Measurements from ENCODE around the gene SLC30A5. TPM values are rescaled to one million over a fixed set of nuclear protein-coding genes. Genes with fewer than 3 reads are reported as not detected.
"Not testable (repeated sequence)": the region's sequence is repeated elsewhere in the genome, so short reads cannot be mapped to it uniquely, and the experiment has no call there.

The SLC30A5 gene
- polyA plus RNA-seq, 1 donor, result 39.4 TPM

DNA sequence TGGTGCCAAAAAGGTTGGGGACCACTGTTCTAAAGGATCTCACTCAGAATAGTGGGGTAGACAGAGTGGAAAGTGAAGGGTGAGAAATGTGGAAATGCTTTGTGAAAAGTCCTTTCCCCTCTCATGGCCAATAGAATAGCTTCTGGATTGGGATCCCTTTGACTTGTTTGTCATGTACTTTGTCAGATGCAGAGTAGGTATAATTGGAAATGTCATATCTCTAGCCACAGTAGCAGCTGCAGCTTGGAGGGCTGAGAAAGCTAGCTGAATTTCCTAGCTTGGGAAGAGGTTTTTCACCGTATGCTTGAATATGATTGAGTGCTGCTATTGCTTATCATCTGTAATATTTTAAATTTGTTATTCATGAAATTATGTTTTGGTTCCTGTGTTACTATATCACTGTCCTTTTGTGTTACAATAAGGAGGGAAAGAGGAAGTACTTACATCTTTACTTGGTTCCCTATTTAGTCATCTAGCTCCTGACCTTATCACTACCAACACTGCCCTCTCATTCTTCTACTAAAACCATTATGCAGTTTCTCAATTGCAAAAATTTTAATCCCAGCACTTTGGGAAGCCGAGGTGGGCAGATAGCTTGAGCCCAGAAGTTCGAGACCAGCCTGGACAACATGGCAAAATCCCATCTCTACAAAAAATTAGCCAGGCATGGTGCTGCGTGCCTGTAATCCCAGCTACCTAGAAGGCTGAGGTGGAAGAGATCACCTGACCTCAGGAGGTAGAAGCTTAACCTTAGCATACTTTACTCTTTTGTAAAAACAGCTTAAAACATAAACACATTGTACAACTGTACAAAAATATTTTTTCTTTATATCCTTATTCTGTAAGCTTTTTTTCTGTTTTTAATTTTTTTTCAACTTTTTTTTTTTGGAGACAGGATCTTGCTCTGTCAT lies 12.4 kb downstream of the SLC30A5 start:
- no peak for DNase-seq (ENCODE audit: low read depth)

- DNase-seq (ENCODE audit: low read depth), result not testable (repeated sequence)
These were observed 14.6 kb downstream of the SLC30A5 start for GRCh38 chr5:69108367-69108766.

GRCh38 chr5:69113851-69114250 lies 20.0 kb downstream of the SLC30A5 start:
- no peak for DNase-seq (ENCODE audit: low read depth)

GRCh38 chr5:69115526-69115925 lies 21.7 kb downstream of the SLC30A5 start:
- DNase-seq (ENCODE audit: low read depth), result no peak

GRCh38 chr5:69129413-69129812 lies 35.6 kb downstream of the SLC30A5 start:
- DNase-seq (ENCODE audit: low read depth), result peak; percentile 4

DNA sequence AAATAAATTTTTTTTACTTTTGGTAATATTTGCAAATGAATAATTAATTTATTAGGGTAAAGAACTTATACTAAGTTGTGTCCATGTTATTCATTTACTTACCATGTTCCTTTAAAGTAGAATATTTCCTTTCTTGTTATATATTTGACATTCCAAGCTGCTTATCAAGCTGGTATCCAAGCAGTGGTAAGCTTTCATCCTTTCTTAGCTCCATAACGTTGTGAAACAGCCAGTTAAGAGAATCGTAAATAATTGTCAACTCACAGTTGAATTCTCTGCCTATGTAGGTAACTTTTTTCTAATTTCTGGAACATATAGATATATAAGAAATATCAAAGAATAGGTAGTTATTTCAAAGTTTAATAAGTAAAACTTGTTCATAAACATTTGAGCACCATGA lies 36.4 kb downstream of the SLC30A5 start:
- no peak for DNase-seq (ENCODE audit: low read depth)

GRCh38 chr5:69131304-69131703 lies 37.5 kb downstream of the SLC30A5 start:
- no peak for DNase-seq (ENCODE audit: low read depth)

GRCh38 chr5:69134126-69134525 lies 40.3 kb downstream of the SLC30A5 start:
- DNase-seq (ENCODE audit: low read depth), result no peak

GRCh38 chr5:69136293-69136692 lies 42.5 kb downstream of the SLC30A5 start:
- DNase-seq (ENCODE audit: low read depth), result no peak

DNA sequence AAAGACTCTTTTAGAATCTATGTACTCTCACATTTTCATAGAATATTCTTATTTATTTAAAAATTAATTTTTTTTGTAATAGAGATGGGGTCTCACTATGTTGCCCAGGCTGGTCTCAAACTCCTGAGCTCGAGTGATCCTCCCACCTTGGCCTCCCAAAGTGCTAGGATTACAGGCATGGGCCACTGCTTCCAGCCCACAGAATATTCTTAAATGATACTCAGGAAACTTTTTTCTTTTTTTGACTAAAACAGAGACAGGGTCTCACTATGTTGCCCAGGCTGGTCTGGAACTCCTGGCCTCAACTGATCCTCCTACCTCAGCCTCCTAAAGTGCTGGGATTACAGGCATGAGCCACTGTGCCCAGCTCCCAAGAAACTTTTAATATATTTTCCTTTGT lies 43.4 kb downstream of the SLC30A5 start:
- DNase-seq (ENCODE audit: low read depth), result not testable (repeated sequence)

DNA sequence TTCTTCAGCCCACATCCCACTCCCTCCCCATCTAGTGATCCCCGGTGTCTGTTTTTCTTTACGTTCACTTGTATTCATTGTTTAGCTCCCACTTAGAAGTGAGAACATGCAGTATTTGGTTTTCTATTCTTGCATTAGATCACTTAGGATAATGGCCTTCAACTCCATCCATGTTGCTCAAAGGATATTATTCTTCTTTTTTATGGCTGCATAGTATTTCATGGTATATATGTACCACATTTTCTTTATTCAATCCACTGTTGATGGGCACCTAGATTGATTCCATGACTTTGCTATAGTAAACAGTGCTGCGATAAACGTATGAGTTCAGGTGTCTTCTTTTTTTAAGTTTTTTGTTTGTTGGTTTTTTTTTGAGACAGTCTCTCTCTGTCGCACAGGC lies 44.0 kb downstream of the SLC30A5 start:
- no peak for DNase-seq (ENCODE audit: low read depth)

GRCh38 chr5:69138766-69139165 lies 45.0 kb downstream of the SLC30A5 start:
- DNase-seq (ENCODE audit: low read depth), result no peak

DNA sequence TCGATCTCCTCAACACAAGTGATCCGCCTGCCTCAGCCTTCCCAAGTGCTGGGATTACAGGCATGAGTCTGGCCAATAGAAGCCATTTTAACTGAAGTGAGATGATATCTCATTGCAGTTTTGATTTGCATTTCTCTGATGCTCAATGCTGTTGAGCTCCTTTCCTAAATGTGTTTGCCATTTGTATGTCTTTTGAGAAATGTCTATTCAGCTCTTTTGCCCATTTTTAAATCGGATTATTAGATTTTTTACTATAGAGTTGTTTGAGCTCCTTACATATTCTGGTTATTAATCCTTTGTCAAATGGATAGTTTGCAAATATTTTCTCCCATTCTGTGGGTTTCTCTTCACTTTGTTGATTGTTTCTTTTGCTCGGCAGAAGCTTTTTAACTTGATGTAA lies 46.4 kb downstream of the SLC30A5 start:
- not testable (repeated sequence) for DNase-seq (ENCODE audit: low read depth)

DNA sequence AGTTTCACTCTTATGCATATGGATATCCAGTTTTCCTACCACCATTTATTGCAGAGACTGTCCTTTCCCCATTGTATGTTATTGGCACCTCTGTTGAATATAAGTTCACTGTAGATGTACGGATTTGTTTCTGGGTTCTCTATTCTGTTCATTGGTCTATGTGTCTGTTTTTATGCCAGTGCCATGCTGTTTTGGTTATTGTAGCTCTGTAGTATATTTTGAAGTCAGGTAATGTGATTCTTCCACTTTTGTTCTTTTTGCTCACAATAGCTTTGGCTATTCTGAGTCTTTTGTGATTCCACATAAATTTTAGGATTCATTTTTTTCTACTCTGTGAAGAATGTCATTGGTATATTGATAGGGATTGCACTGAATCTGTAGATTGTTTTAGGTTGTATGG lies 47.0 kb downstream of the SLC30A5 start:
- DNase-seq (ENCODE audit: low read depth), result no peak

- not testable (repeated sequence) for DNase-seq (ENCODE audit: low read depth)
These were observed 54.8 kb downstream of the SLC30A5 start for GRCh38 chr5:69148576-69148975.

GRCh38 chr5:69148981-69149675 lies 55.3 kb downstream of the SLC30A5 start:
- no peak for DNase-seq (ENCODE audit: low read depth)

DNA sequence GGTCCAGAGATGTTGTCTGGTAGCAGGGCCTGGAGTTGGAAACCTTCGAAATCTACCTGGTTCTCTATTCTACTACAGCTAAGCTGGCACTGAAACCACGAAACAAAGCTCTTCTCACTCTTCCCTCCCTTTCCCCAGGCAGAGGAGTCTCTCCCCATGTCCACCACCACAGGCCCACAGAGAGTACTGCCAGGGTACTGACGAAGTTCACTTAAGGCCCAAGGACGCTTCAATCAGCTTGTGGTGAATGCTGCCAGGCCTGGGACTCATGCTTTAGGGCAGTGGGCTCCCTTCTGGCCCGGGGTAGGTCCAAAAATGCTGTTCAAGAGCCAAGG lies 55.8 kb downstream of the SLC30A5 start:
- no peak for DNase-seq (ENCODE audit: low read depth)

GRCh38 chr5:69152731-69153130 lies 58.9 kb downstream of the SLC30A5 start:
- DNase-seq (ENCODE audit: low read depth), result no peak

DNA sequence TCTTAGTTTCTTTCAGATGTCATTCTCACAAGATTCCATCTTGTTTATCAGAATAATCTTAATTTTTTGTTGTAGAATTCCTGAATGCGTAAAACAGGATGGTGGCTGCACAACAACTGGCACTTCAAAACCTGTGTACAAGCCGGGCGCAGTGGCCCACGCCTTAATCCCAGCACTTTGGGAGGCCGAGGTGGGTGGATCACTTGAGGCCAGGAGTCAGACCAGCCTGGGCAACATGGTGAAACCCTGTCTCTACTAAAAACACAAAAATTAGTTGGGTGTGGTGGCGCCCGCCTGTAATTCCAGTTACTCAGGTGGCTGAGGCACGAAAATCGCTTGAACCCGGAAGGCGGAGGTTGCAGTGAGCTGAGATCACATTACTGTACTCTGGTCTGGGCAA lies 62.6 kb downstream of the SLC30A5 start:
- DNase-seq (ENCODE audit: low read depth), result no peak

DNA sequence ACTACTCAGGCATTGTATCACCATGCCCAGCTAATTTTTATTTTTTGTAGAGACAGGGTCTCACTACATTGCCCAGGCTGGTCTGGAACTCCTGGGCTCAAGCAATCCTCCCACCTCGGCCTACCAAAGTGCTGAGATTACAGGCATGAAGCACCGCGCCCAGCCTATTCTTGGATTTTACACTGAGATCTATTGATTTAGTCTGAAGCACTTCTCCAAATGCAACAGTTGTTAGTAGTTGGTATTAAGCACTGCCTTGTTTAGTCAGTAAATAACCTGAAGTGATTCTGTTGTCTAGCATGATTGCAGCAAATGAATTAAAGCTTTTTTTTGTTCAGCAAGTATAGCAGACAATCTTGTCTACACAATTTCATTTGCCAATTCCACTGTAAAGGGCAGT lies 64.2 kb downstream of the SLC30A5 start:
- no peak for DNase-seq (ENCODE audit: low read depth)

GRCh38 chr5:69160651-69161050 lies 66.8 kb downstream of the SLC30A5 start:
- DNase-seq (ENCODE audit: low read depth), result no peak

DNA sequence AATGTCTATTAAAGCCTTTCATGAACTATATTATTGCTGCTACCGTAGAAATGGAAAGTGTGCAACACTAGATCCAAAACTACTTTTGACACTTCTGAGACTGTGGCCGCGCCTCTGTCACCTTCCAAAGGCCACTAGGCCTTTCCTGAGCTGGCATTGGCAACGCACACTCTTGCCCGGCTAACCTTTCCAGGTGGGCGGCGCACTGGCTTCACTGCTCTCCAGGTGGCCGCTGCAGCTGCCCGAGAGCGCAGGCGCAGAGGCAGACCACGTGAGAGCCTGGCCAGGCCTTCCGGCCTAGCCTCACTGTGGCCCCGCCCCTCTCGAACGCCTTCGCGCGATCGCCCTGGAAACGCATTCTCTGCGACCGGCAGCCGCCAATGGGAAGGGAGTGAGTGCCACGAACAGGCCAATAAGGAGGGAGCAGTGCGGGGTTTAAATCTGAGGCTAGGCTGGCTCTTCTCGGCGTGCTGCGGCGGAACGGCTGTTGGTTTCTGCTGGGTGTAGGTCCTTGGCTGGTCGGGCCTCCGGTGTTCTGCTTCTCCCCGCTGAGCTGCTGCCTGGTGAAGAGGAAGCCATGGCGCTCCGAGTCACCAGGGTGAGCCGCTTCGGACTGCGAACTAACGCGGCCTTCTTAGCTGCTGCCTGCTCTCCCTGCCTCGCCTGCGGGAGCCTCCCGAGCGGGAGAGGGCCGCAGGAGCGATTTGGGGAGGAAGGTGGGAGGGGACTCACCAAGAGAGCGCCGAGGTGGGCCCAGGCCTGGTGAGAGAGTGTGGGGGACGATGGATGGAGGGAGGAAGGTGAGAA lies 73.1 kb downstream of the SLC30A5 start, which contains the start of gene CCNB1:
TSS of gene CCNB1 (plus strand) at position 465 of the 807 bp plus-strand sequence. CDS start at position 578, 113 bp downstream.
- DNase-seq (ENCODE audit: low read depth), result peak; percentile 94

All from forelimb muscle (tissue), 1 donor.